Measurements from ENCODE around the gene APP.

Gene APP

GRCh38 chr21:25997788-25998611, 172.6 kb downstream of the APP start:
- Histone ChIP-seq H3K4me2 (ENCODE audit: low read length) (no peak overlapping the region), H3K36me3 (ENCODE audit: control insufficient read depth, low read length) (no peaks in the 10 kb centered on the region), H4K20me1 (ENCODE audit: control insufficient read depth, insufficient read depth, low read depth, low read length) (no peaks in the 10 kb centered on the region), H3K9me3 (ENCODE audit: control insufficient read depth, insufficient read depth, low read length) (no peaks in the 10 kb centered on the region), H3K27me3 (ENCODE audit: control insufficient read depth, low read length) (no peaks in the 10 kb centered on the region), H3K4me1 (ENCODE audit: control insufficient read depth, low read length) (no peaks in the 10 kb centered on the region), H3K4me3 (ENCODE audit: low read length) (no peak overlapping the region), H3F3A (ENCODE audit: control insufficient read depth, insufficient read depth) (no peaks in the 10 kb centered on the region), H3K27ac (ENCODE audit: low read depth, low read length) (no peak overlapping the region), H3K9me2 (replicated peaks; ENCODE audit: control insufficient read depth, low read length) (no peaks in the 10 kb centered on the region), H3K79me2 (ENCODE audit: control insufficient read depth, low read length) (no peaks in the 10 kb centered on the region)
- TF ChIP-seq EZH2phosphoT487 (IDR thresholded peaks at IDR 0.05; ENCODE audit: borderline replicate concordance, low read length) (no peak), CTCF (IDR thresholded peaks at IDR 0.05; ENCODE audit: low read depth, low read length, poor library complexity, severe bottlenecking) (no peak)

- no peaks in the 10 kb centered on the region for H3K79me2 ChIP-seq (ENCODE audit: control insufficient read depth, low read length)
- H3K4me2 ChIP-seq (ENCODE audit: low read length): no peak overlapping the region
These were observed 175.3 kb downstream of the APP start for GRCh38 chr21:25995278-25995677.

GRCh38 chr21:25994758-25995163, 175.8 kb downstream of the APP start:
- TF ChIP-seq CTCF (IDR thresholded peaks at IDR 0.05; ENCODE audit: low read depth, low read length, poor library complexity, severe bottlenecking) (no peak), EZH2phosphoT487 (IDR thresholded peaks at IDR 0.05; ENCODE audit: borderline replicate concordance, low read length) (no peak)
- no peak overlapping the region for H3K4me2 ChIP-seq (ENCODE audit: low read length)
- no peak overlapping the region for H3K27ac ChIP-seq (ENCODE audit: low read depth, low read length)
- H3K9me3 ChIP-seq (ENCODE audit: control insufficient read depth, insufficient read depth, low read length): no peaks in the 10 kb centered on the region
- no peaks in the 10 kb centered on the region for H3F3A ChIP-seq (ENCODE audit: control insufficient read depth, insufficient read depth)
- no peaks in the 10 kb centered on the region for H3K27me3 ChIP-seq (ENCODE audit: control insufficient read depth, low read length)
- H3K4me3 ChIP-seq (ENCODE audit: low read length): no peak overlapping the region
- no peaks in the 10 kb centered on the region for H3K36me3 ChIP-seq (ENCODE audit: control insufficient read depth, low read length)
- H4K20me1 ChIP-seq (ENCODE audit: control insufficient read depth, insufficient read depth, low read depth, low read length): no peaks in the 10 kb centered on the region
- no peaks in the 10 kb centered on the region for H3K9me2 ChIP-seq (replicated peaks; ENCODE audit: control insufficient read depth, low read length)
- H3K4me1 ChIP-seq (ENCODE audit: control insufficient read depth, low read length): no peaks in the 10 kb centered on the region
- H3K79me2 ChIP-seq (ENCODE audit: control insufficient read depth, low read length): no peaks in the 10 kb centered on the region

More at GRCh38 chr21:25995278-25995677, 175.3 kb downstream of the APP start:
- Histone ChIP-seq H4K20me1 (ENCODE audit: control insufficient read depth, insufficient read depth, low read depth, low read length) (no peaks in the 10 kb centered on the region), H3K4me3 (ENCODE audit: low read length) (no peak overlapping the region), H3K4me1 (ENCODE audit: control insufficient read depth, low read length) (no peaks in the 10 kb centered on the region), H3K9me3 (ENCODE audit: control insufficient read depth, insufficient read depth, low read length) (no peaks in the 10 kb centered on the region), H3K36me3 (ENCODE audit: control insufficient read depth, low read length) (no peaks in the 10 kb centered on the region), H3K27me3 (ENCODE audit: control insufficient read depth, low read length) (no peaks in the 10 kb centered on the region), H3F3A (ENCODE audit: control insufficient read depth, insufficient read depth) (no peaks in the 10 kb centered on the region), H3K27ac (ENCODE audit: low read depth, low read length) (no peak overlapping the region), H3K9me2 (replicated peaks; ENCODE audit: control insufficient read depth, low read length) (no peaks in the 10 kb centered on the region)
- TF ChIP-seq EZH2phosphoT487 (IDR thresholded peaks at IDR 0.05; ENCODE audit: borderline replicate concordance, low read length) (no peak), CTCF (IDR thresholded peaks at IDR 0.05; ENCODE audit: low read depth, low read length, poor library complexity, severe bottlenecking) (no peak)

Data from DOHH2 (cell line).